Spleen (tissue), 11 donors: Measurements from ENCODE around the gene IL12B. TPM values are rescaled to one million over a fixed set of nuclear protein-coding genes. Genes with fewer than 3 reads are reported as not detected.

Source experiments
- DNase-seq: peaks from one replicate; pipeline ENCODE4 v3.0.0-alpha.2; 2020
- H3K27ac ChIP-seq, 8 donors: fragments of 200-600 bp; sonication (generic) in 7 of 8; 1 replicate in 4 of 8; 2 replicates in 4 of 8; pipeline versions ENCODE4 v1.5.0 to v1.8.0; 2016 to 2021; ENCODE audit warnings: inconsistent platforms in 4 of 8, mild to moderate bottlenecking in 4 of 8, moderate library complexity in 1 of 8
- H3K27me3 ChIP-seq, 7 donors: fragments of 200-600 bp; sonication (generic) in 6 of 7; replicated peaks in 1 of 7; 1 replicate in 4 of 7; 2 replicates in 3 of 7; pipeline versions ENCODE4 v1.5.0 to v1.8.0; 2016 to 2021; ENCODE audit warnings: inconsistent platforms in 3 of 7, mild to moderate bottlenecking in 1 of 7
- H3K36me3 ChIP-seq, 6 donors: fragments of 200-600 bp; sonication (generic) in 5 of 6; 1 replicate in 4 of 6; 2 replicates in 2 of 6; pipeline versions ENCODE4 v1.5.0 to v1.8.0; 2016 to 2021; ENCODE audit warnings: inconsistent platforms in 2 of 6
- H3K4me1 ChIP-seq, 6 donors: fragments of 200-600 bp; sonication (generic) in 5 of 6; 1 replicate in 3 of 6; 2 replicates in 3 of 6; pipeline versions ENCODE4 v1.5.0 to v1.8.0; 2016 to 2021; ENCODE audit warnings: inconsistent platforms in 3 of 6
- H3K4me3 ChIP-seq, 8 donors: fragments of 200-600 bp; sonication (generic) in 7 of 8; 1 replicate in 4 of 8; 2 replicates in 4 of 8; pipeline versions ENCODE4 v1.5.0 to v1.8.0; 2016 to 2021; ENCODE audit warnings: inconsistent platforms in 4 of 8, mild to moderate bottlenecking in 4 of 8, moderate library complexity in 2 of 8
- H3K9me3 ChIP-seq, 8 donors: fragments of 200-600 bp; sonication (generic) in 7 of 8; 1 replicate in 4 of 8; 2 replicates in 4 of 8; pipeline versions ENCODE4 v1.5.0 to v1.8.0; 2016 to 2021; ENCODE audit warnings: inconsistent platforms in 4 of 8
- POLR2A ChIP-seq, 3 donors: fragments of 450-650 bp; IDR thresholded peaks; one replicate each; pipeline ENCODE4 v1.5.1; 2017; ENCODE audit warnings: antibody characterized with exemption in 3 of 3, mild to moderate bottlenecking in 1 of 3
- POLR2AphosphoS5 ChIP-seq, 3 donors: sonication (generic); formaldehyde crosslinking; IDR thresholded peaks; one replicate each; pipeline ENCODE4 v1.5.1; 2017; ENCODE audit warnings: antibody characterized with exemption in 3 of 3
- WGBS, 5 donors: extraction: QIAGEN DNeasy Blood & Tissue Kit in 3 of 5; methylation state at CpG; one replicate each; pipeline versions ENCODE4 v1.1.5 to v1.1.7; 2013 to 2018; 5-methylcytosine and 5-hydroxymethylcytosine counted together
- intact Hi-C: fragments of 100-400 bp; cut with DNase I; formaldehyde crosslinking; loops from one replicate; pipeline ENCODE4 v1.15.0; 2023; ENCODE audit warnings: low total_unique reads
- polyA plus RNA-seq, 3 donors: library from polyadenylated mRNA; stranded (reverse); fragments of 200-250 nt; gene quantifications; one replicate each; pipeline ENCODE4 v1.2.1, GENCODE V29; 2013
- total RNA-seq, 7 donors: library from RNA; depleted of rRNA in 3 of 7; stranded (reverse); fragments of >200 nt in 3 of 7; fragmentation: NEBNext Ultra II Directional in 4 of 7; extraction: Animal tissue kit (Norgen Biotek cat#: 25700) in 4 of 7; gene quantifications; one replicate each; pipeline versions ENCODE4 v1.1.0 to v1.2.1, GENCODE V29; 2016 to 2021
- TF ChIP-seq, protein P1 (sequence below), 11 experiments: fragments of 200-600 bp in 7 of 11; fragments of 450-650 bp in 4 of 11; sonication (generic) in 4 of 11; IDR thresholded peaks in 8 of 11; conservative IDR thresholded peaks in 3 of 11; 1 replicate in 7 of 11; 2 replicates in 4 of 11; pipeline versions ENCODE4 v1.4.0 to v1.8.0; 2016 to 2021; ENCODE audit warnings: antibody characterized with exemption in 11 of 11, inconsistent platforms in 4 of 11, mild to moderate bottlenecking in 1 of 11
- donor health status: healthy with polysubstance abuse.
- donor health status: DM: no; HTN: no; CAD: no; lungs with moderate emphysema.
- donor health status: DM: no; HTN: no; CAD: no.
- donor health status: Bipolar disorder and iron deficiency.
- donor health status: healthy.
- donor health status: DM: no; HTN: no; CAD: no.
- donor health status: DM: yes; HTN: yes; CAD: no.

Gene IL12B
- total and polyA plus RNA-seq, 10 donors, result 0.06 to 0.29 (median 0.15) TPM; not detected in 6

DNA sequence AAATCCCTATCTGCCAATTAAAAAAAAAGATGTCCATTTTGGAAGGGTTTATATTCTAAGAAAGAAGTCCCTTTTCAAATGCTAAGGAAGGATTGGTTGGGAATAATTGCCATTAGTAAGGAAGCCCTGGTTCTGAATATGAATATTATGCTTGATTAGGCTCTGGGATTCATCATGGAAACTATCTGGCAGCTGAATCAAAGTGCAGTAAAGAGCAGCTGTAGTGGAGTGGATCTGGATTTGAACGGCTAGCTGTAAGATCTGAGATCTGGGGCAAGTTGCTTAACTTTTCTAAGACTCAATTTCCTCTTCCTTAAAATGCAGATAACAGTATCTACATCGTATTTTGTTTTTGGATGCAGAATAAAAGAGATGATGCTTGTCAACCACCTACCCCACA lies 10.5 kb downstream of the IL12B start:
- intact Hi-C loops, result no loop called here
- no peaks in the 10 kb centered on the region for H3K36me3 ChIP-seq
- TF ChIP-seq POLR2A (IDR thresholded peaks at IDR 0.05) (no peak), POLR2AphosphoS5 (IDR thresholded peaks at IDR 0.05) (no peak)
- TF ChIP-seq, protein P1, sequence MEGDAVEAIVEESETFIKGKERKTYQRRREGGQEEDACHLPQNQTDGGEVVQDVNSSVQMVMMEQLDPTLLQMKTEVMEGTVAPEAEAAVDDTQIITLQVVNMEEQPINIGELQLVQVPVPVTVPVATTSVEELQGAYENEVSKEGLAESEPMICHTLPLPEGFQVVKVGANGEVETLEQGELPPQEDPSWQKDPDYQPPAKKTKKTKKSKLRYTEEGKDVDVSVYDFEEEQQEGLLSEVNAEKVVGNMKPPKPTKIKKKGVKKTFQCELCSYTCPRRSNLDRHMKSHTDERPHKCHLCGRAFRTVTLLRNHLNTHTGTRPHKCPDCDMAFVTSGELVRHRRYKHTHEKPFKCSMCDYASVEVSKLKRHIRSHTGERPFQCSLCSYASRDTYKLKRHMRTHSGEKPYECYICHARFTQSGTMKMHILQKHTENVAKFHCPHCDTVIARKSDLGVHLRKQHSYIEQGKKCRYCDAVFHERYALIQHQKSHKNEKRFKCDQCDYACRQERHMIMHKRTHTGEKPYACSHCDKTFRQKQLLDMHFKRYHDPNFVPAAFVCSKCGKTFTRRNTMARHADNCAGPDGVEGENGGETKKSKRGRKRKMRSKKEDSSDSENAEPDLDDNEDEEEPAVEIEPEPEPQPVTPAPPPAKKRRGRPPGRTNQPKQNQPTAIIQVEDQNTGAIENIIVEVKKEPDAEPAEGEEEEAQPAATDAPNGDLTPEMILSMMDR (IDR thresholded peaks at IDR 0.05 in 8 of 11, conservative IDR thresholded peaks at IDR 0.05 in 3 of 11), result no peak
- no peak for DNase-seq
- H3K27me3 ChIP-seq, result no peaks in the 10 kb centered on the region
- no peaks in the 10 kb centered on the region for H3K4me1 ChIP-seq
- no peaks in the 10 kb centered on the region for H3K9me3 ChIP-seq
- WGBS, 5 donors, result 26 to 71% (median 39%) methylated on average over 2 of the region's 2 CpGs
- H3K27ac ChIP-seq, result no peak overlapping the region
- no peak overlapping the region for H3K4me3 ChIP-seq

DNA sequence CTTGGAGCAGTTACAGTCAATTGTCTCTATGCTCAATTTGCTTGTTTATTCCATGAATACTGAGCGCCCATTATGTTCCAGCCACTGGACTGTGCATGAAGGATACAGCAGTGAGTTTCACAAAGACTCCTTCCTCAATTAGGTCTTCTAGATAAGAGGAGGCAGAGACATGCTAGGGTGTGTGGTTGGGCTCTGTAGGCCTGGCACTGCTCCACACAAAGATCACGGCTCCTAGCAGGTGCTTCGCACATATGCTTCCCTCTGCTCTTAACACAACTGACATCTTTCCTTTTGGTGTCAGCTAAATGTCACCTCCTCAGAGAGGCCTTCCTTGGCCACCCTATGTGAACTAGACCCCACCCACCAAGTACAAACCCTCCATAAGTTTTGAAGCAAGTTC lies 10.9 kb downstream of the IL12B start:
- no peak overlapping the region for H3K4me3 ChIP-seq
- H3K9me3 ChIP-seq, result no peaks in the 10 kb centered on the region
- TF ChIP-seq POLR2AphosphoS5 (IDR thresholded peaks at IDR 0.05) (no peak), POLR2A (IDR thresholded peaks at IDR 0.05) (no peak)
- TF ChIP-seq, protein P1 (IDR thresholded peaks at IDR 0.05 in 8 of 11, conservative IDR thresholded peaks at IDR 0.05 in 3 of 11), result no peak
- H3K27me3 ChIP-seq, result no peaks in the 10 kb centered on the region
- no peak overlapping the region for H3K27ac ChIP-seq
- H3K36me3 ChIP-seq, result no peaks in the 10 kb centered on the region
- intact Hi-C loops, result no loop called here
- DNase-seq, result no peak
- WGBS, 5 donors, result 66 to 80% (median 76%) methylated on average over 3 of the region's 3 CpGs
- no peaks in the 10 kb centered on the region for H3K4me1 ChIP-seq

DNA sequence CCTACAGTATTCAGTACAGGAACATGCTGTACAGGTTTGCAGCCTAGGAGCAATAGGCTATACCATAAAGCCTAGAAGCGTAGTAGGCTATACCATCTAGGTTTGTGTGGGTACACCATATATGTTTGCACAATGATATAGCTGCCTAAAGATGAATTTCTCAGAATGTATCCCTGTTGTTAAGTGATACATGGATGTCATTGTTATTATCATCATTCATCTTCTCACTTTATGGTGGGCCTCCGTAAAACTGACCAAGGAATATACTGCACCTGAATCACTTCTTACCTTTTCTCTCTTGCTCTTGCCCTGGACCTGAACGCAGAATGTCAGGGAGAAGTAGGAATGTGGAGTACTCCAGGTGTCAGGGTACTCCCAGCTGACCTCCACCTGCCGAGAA lies 11.8 kb downstream of the IL12B start:
- Histone ChIP-seq H3K4me3 (no peak overlapping the region), H3K27me3 (peaks cover 0 to 7% (median 0%) of the 10 kb centered on the region in 7 donors), H3K36me3 (no peaks in the 10 kb centered on the region), H3K27ac (no peak overlapping the region), H3K4me1 (no peaks in the 10 kb centered on the region), H3K9me3 (no peaks in the 10 kb centered on the region)
- intact Hi-C loops, result no loop called here
- no peak for DNase-seq
- TF ChIP-seq POLR2A (IDR thresholded peaks at IDR 0.05) (no peak), POLR2AphosphoS5 (IDR thresholded peaks at IDR 0.05) (no peak)
- TF ChIP-seq, protein P1 (IDR thresholded peaks at IDR 0.05 in 8 of 11, conservative IDR thresholded peaks at IDR 0.05 in 3 of 11), result no peak
- WGBS, 5 donors, result 88 to 94% (median 93%) methylated on average over 4 of the region's 4 CpGs

DNA sequence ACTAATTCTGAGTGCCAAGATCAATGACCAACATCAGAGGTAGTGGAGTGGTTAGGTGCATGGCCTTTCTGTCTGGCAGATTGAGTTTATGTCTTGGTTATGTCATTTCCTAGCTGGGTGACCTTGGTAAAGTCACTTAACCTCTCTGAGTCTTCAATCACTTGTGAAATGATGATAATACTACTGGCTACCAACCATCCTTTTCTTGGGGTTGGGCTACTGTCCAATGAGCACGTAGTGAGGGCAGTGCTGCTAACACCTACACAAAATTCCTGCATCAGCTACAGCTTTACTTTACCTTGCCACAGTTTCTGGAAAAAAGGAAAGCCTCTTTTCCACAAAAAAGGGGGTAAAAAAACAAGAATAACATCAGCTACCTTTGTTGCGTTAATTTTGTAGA lies 12.4 kb downstream of the IL12B start:
- no peaks in the 10 kb centered on the region for H3K36me3 ChIP-seq
- TF ChIP-seq POLR2A (IDR thresholded peaks at IDR 0.05), result no peak
- TF ChIP-seq, protein P1 (IDR thresholded peaks at IDR 0.05 in 8 of 11, conservative IDR thresholded peaks at IDR 0.05 in 3 of 11), result no peak
- TF ChIP-seq POLR2AphosphoS5 (IDR thresholded peaks at IDR 0.05), result no peak
- no peak for DNase-seq
- no peaks in the 10 kb centered on the region for H3K9me3 ChIP-seq
- H3K27me3 ChIP-seq, result peaks cover 0 to 7% (median 0%) of the 10 kb centered on the region in 7 donors
- intact Hi-C loops, result no loop called here
- H3K4me1 ChIP-seq, result no peaks in the 10 kb centered on the region
- H3K27ac ChIP-seq, result no peak overlapping the region
- no peak overlapping the region for H3K4me3 ChIP-seq
- WGBS, 5 donors, result 62 to 87% (median 72%) methylated on average over 2 of the region's 2 CpGs
